T-cell (primary cell): Measurements from ENCODE around the gene EZH2. TPM values are rescaled to one million over a fixed set of nuclear protein-coding genes. Genes with fewer than 3 reads are reported as not detected.

Experiments used
- ATAC-seq, 4 experiments: fragments of 200-7000 bp in 3 of 4; fragments of 150-1000 bp in 1 of 4; cut with Tn5 transposase; replicated peaks in 1 of 4; 1 replicate in 3 of 4; 2 replicates in 1 of 4; pipeline ENCODE4 v1.10.0; 2021; ENCODE audit warnings: moderate library complexity in 3 of 4, mild to moderate bottlenecking in 2 of 4, moderate number of reproducible peaks in 1 of 4
- CTCF ChIA-PET, 2 donors: fragments of 300-600 bp; sonication (Branson Sonifier 250); formaldehyde crosslinking; loops; one replicate each; lab custom pipeline; 2022; ENCODE audit warnings: antibody characterized with exemption in 2 of 2; lab: Charles Lee
- POLR2A ChIA-PET, 2 donors: fragments of 300-600 bp; sonication (Branson Sonifier 250); formaldehyde crosslinking; loops; one replicate each; lab custom pipeline; 2022; ENCODE audit warnings: antibody characterized with exemption in 2 of 2; lab: Charles Lee
- DNase-seq, 35 experiments: peaks; one replicate each; pipeline versions ENCODE4 v3.0.0 to v3.0.0-alpha.2; 2013 to 2023
- H3K27ac ChIP-seq: one replicate; pipeline ENCODE4 v1.5.1; 2013; ENCODE audit warnings: low read length
- H3K27me3 ChIP-seq, 2 experiments: replicated peaks in 1 of 2; 1 replicate in 1 of 2; 2 replicates in 1 of 2; pipeline versions ENCODE4 v1.6.1 to v1.7.0; 2013; ENCODE audit warnings: low read length in 1 of 2, mixed read lengths in 1 of 2; ENCODE audit not compliant: control insufficient read depth in 2 of 2, insufficient read depth in 2 of 2; ENCODE audit errors: extremely low read depth in 1 of 2
- H3K36me3 ChIP-seq, 2 donors: 1 replicate in 1 of 2; 2 replicates in 1 of 2; pipeline versions ENCODE4 v1.6.1 to v1.7.0; 2013; ENCODE audit warnings: low read length in 1 of 2; ENCODE audit not compliant: control insufficient read depth in 2 of 2, insufficient read depth in 1 of 2; ENCODE audit errors: extremely low read depth in 1 of 2
- H3K4me1 ChIP-seq, 2 experiments: 1 replicate in 1 of 2; 2 replicates in 1 of 2; pipeline versions ENCODE4 v1.6.1 to v1.7.0; 2013; ENCODE audit warnings: low read length in 2 of 2, mixed read lengths in 1 of 2; ENCODE audit not compliant: insufficient read depth in 2 of 2, control insufficient read depth in 1 of 2; ENCODE audit errors: extremely low read depth in 1 of 2
- H3K4me3 ChIP-seq, 2 donors: 1 replicate in 1 of 2; 2 replicates in 1 of 2; pipeline versions ENCODE4 v1.5.1 to v1.7.0; 2013; ENCODE audit warnings: mild to moderate bottlenecking in 2 of 2, low read length in 1 of 2, moderate library complexity in 1 of 2; ENCODE audit not compliant: control insufficient read depth in 1 of 2; ENCODE audit errors: extremely low read depth in 1 of 2
- H3K9me3 ChIP-seq: 2 replicates; pipeline ENCODE4 v1.7.0; 2013
- H3K27ac Mint-ChIP-seq, 2 donors: one replicate each; pipeline ENCODE4 v1.8.0; 2020 to 2021; ENCODE audit warnings: mild to moderate bottlenecking in 2 of 2, mixed read lengths in 2 of 2
- H3K27me3 Mint-ChIP-seq, 2 donors: one replicate each; pipeline ENCODE4 v1.8.0; 2021 to 2022; ENCODE audit warnings: mixed read lengths in 2 of 2
- H3K36me3 Mint-ChIP-seq: one replicate; pipeline ENCODE4 v1.8.0; 2021; ENCODE audit warnings: mixed read lengths
- H3K4me1 Mint-ChIP-seq, 3 donors: one replicate each; pipeline ENCODE4 v1.8.0; 2020 to 2022; ENCODE audit warnings: mixed read lengths in 3 of 3, mild to moderate bottlenecking in 1 of 3
- H3K4me3 Mint-ChIP-seq, 3 donors: one replicate each; pipeline ENCODE4 v1.8.0; 2020 to 2022; ENCODE audit warnings: mild to moderate bottlenecking in 3 of 3, mixed read lengths in 3 of 3, moderate library complexity in 3 of 3
- H3K9me3 Mint-ChIP-seq, 3 donors: one replicate each; pipeline ENCODE4 v1.8.0; 2020 to 2022; ENCODE audit warnings: mixed read lengths in 3 of 3
- WGBS: methylation state at CpG from one replicate; pipeline ENCODE4 v1.1.5; 2013; ENCODE audit warnings: missing lambda C conversion rate; ENCODE audit not compliant: insufficient coverage; 5-methylcytosine and 5-hydroxymethylcytosine counted together
- total RNA-seq, 35 experiments: library from RNA in 6 of 35; stranded (reverse) in 6 of 35; fragments of 120-200 nt in 1 of 35; gene quantifications; one replicate each; pipeline versions ENCODE4 v1.2.1 to v1.2.4 and lab custom pipeline; 2013 to 2026

The EZH2 gene
- total RNA-seq, 5 donors from 2014 or later (not counting 1 experiment from before 2014, with no cell fraction given): 8.1 to 24.0 (median 11.2) TPM

- Mint-ChIP-seq H3K27me3 (no peaks in the 10 kb centered on the region), H3K27ac (peak overlapping the region; percentile 77 to 86), H3K36me3 (no peaks in the 10 kb centered on the region), H3K4me3 (peak overlapping the region in 1 of 3 donors; percentile 77), H3K4me1 (peaks cover 50 to 62% (median 51%) of the 10 kb centered on the region in 3 donors), H3K9me3 (no peaks in the 10 kb centered on the region)
- H3K27me3 ChIP-seq: peaks cover 0 to 3% of the 10 kb centered on the region in 2 experiments
- no peak for DNase-seq
- H3K4me3 ChIP-seq: no peak overlapping the region
- CTCF ChIA-PET: interaction anchor here in 1 of 2 donors (1.5 kb wide), 1 partner anchor 48 kb away, joined by 3 read pairs; no protein-coding TSS in a partner anchor
- H3K27ac ChIP-seq: no peak overlapping the region
- no peak for ATAC-seq
- no peaks in the 10 kb centered on the region for H3K9me3 ChIP-seq
- 36% methylated on average over 3 of the region's 7 CpGs for WGBS
- H3K4me1 ChIP-seq: peaks cover 38 to 39% of the 10 kb centered on the region in 2 experiments
- POLR2A ChIA-PET: no interaction called here
- H3K36me3 ChIP-seq: no peaks in the 10 kb centered on the region
These were observed 31.1 kb upstream of the EZH2 start for GRCh38 chr7:148915211-148915610.

- peak in 3 of 4 experiments; percentile 27 to 35 (median 28) for ATAC-seq
- Histone ChIP-seq H3K4me3 (no peak overlapping the region), H3K27me3 (peaks cover 0 to 3% of the 10 kb centered on the region in 2 experiments), H3K9me3 (no peaks in the 10 kb centered on the region), H3K4me1 (peaks cover 38 to 39% of the 10 kb centered on the region in 2 experiments), H3K36me3 (no peaks in the 10 kb centered on the region), H3K27ac (peak overlapping the region; percentile 66)
- ChIA-PET POLR2A (interaction anchor here (0.5 to 0.7 kb wide), 2 partner anchors 27 to 54 kb away, joined by 4 read pairs; no protein-coding TSS in a partner anchor), CTCF (interaction anchor here in 1 of 2 donors (0.7 to 1.5 kb wide), 2 partner anchors 49 to 170 kb away, joined by 3 to 4 read pairs; no protein-coding TSS in a partner anchor)
- Mint-ChIP-seq H3K4me1 (peaks cover 50 to 61% (median 53%) of the 10 kb centered on the region in 3 donors), H3K9me3 (no peaks in the 10 kb centered on the region), H3K27ac (peak overlapping the region; percentile 77 to 86), H3K36me3 (no peaks in the 10 kb centered on the region), H3K4me3 (peak overlapping the region; percentile 34 to 77 (median 44)), H3K27me3 (no peaks in the 10 kb centered on the region)
- DNase-seq: peak in 2 of 35 experiments; percentile 9 to 14
- whole genome bisulfite sequencing: 48% methylated on average over 7 of the region's 10 CpGs
These were observed 30.2 kb upstream of the EZH2 start for GRCh38 chr7:148914208-148914777.

- H3K36me3 ChIP-seq: no peaks in the 10 kb centered on the region
- H3K36me3 Mint-ChIP-seq: no peaks in the 10 kb centered on the region
- H3K4me1 ChIP-seq: peaks cover 38 to 39% of the 10 kb centered on the region in 2 experiments
- no peaks in the 10 kb centered on the region for H3K9me3 Mint-ChIP-seq
- H3K27ac Mint-ChIP-seq: peak overlapping the region; percentile 75 to 86
- WGBS: no CpG with 5 or more reads among the region's 8 CpGs
- H3K27me3 ChIP-seq: peaks cover 0 to 3% of the 10 kb centered on the region in 2 experiments
- ATAC-seq (peak; percentile 60 to 79 (median 64)), DNase-seq (peak in 1 of 35 experiments; percentile 44)
- ChIA-PET CTCF (interaction anchor here in 1 of 2 donors (1.4 kb wide), 1 partner anchor 50 kb away, joined by 5 read pairs; no protein-coding TSS in a partner anchor), POLR2A (interaction anchor here in 1 of 2 donors (0.6 kb wide), 1 partner anchor 108 kb away, joined by 9 read pairs; no protein-coding TSS in a partner anchor)
- no peaks in the 10 kb centered on the region for H3K9me3 ChIP-seq
- H3K27me3 Mint-ChIP-seq: no peaks in the 10 kb centered on the region
- peak overlapping the region; percentile 25 to 77 (median 44) for H3K4me3 Mint-ChIP-seq
- peaks cover 50 to 61% (median 60%) of the 10 kb centered on the region in 3 donors for H3K4me1 Mint-ChIP-seq
- peak overlapping the region; percentile 66 for H3K27ac ChIP-seq
- peak overlapping the region in 1 of 2 donors; percentile 35 for H3K4me3 ChIP-seq
These were observed 28.9 kb upstream of the EZH2 start for GRCh38 chr7:148912758-148913541.

- Histone ChIP-seq H3K4me3 (no peak overlapping the region), H3K36me3 (no peaks in the 10 kb centered on the region), H3K4me1 (peaks cover 38 to 39% of the 10 kb centered on the region in 2 experiments), H3K27me3 (peaks cover 0 to 3% of the 10 kb centered on the region in 2 experiments), H3K9me3 (no peaks in the 10 kb centered on the region), H3K27ac (no peak overlapping the region)
- H3K27me3 Mint-ChIP-seq: no peaks in the 10 kb centered on the region
- no peak for DNase-seq
- H3K4me3 Mint-ChIP-seq: peak overlapping the region in 1 of 3 donors; percentile 77
- POLR2A ChIA-PET: no interaction called here
- no peaks in the 10 kb centered on the region for H3K9me3 Mint-ChIP-seq
- no peaks in the 10 kb centered on the region for H3K36me3 Mint-ChIP-seq
- peak overlapping the region; percentile 75 to 86 for H3K27ac Mint-ChIP-seq
- no peak for ATAC-seq
- 90% methylated on average over 3 of the region's 4 CpGs for WGBS
- CTCF ChIA-PET: interaction anchor here in 1 of 2 donors (0.5 to 1.4 kb wide), 2 partner anchors 27 to 51 kb away, joined by 5 read pairs; no protein-coding TSS in a partner anchor
- peaks cover 50 to 61% (median 60%) of the 10 kb centered on the region in 3 donors for H3K4me1 Mint-ChIP-seq
These were observed 28.1 kb upstream of the EZH2 start for GRCh38 chr7:148912151-148912550.

- Histone ChIP-seq H3K4me3 (no peak overlapping the region), H3K9me3 (no peaks in the 10 kb centered on the region), H3K4me1 (peaks cover 38 to 39% of the 10 kb centered on the region in 2 experiments), H3K27ac (no peak overlapping the region), H3K27me3 (peaks cover 0 to 3% of the 10 kb centered on the region in 2 experiments), H3K36me3 (no peaks in the 10 kb centered on the region)
- Mint-ChIP-seq H3K36me3 (no peaks in the 10 kb centered on the region), H3K4me1 (peaks cover 48 to 60% (median 59%) of the 10 kb centered on the region in 3 donors), H3K27me3 (no peaks in the 10 kb centered on the region), H3K4me3 (peak overlapping the region in 1 of 3 donors; percentile 77), H3K9me3 (no peaks in the 10 kb centered on the region), H3K27ac (peak overlapping the region; percentile 55 to 75)
- POLR2A ChIA-PET: interaction anchor here in 1 of 2 donors (0.7 kb wide), 1 partner anchor 8 kb away, joined by 11 read pairs; no protein-coding TSS in a partner anchor
- DNase-seq (peak in 1 of 35 experiments; percentile 2), ATAC-seq (no peak)
- CTCF ChIA-PET: interaction anchor here in 1 of 2 donors (0.5 kb wide), 1 partner anchor 27 kb away, joined by 5 read pairs; no protein-coding TSS in a partner anchor
- WGBS: 86% methylated on average over 1 of the region's 1 CpG
These were observed 27.5 kb upstream of the EZH2 start for GRCh38 chr7:148911626-148912025.

- Mint-ChIP-seq H3K27me3 (no peaks in the 10 kb centered on the region), H3K4me1 (peaks cover 35 to 49% (median 43%) of the 10 kb centered on the region in 3 donors), H3K9me3 (no peaks in the 10 kb centered on the region), H3K36me3 (no peaks in the 10 kb centered on the region), H3K27ac (no peak overlapping the region), H3K4me3 (no peak overlapping the region)
- no CpG with 5 or more reads among the region's 5 CpGs for WGBS
- Histone ChIP-seq H3K27ac (no peak overlapping the region), H3K9me3 (no peaks in the 10 kb centered on the region), H3K4me1 (peaks cover 25 to 32% of the 10 kb centered on the region in 2 experiments), H3K27me3 (peaks cover 0 to 3% of the 10 kb centered on the region in 2 experiments), H3K4me3 (no peak overlapping the region), H3K36me3 (no peaks in the 10 kb centered on the region)
- DNase-seq (no peak), ATAC-seq (no peak)
- ChIA-PET POLR2A (interaction anchor here in 1 of 2 donors (0.6 kb wide), 2 partner anchors 53 to 152 kb away, joined by 3 to 4 read pairs; no protein-coding TSS in a partner anchor), CTCF (no interaction called here)
These were observed 25.5 kb upstream of the EZH2 start for GRCh38 chr7:148909568-148909967.
